Measurements from ENCODE around the gene IFT57. TPM values are rescaled to one million over a fixed set of nuclear protein-coding genes. Genes with fewer than 3 reads are reported as not detected.

Gene IFT57
- total and polyA plus RNA-seq, 7 experiments from 2014 or later, result 18.0 to 48.1 (median 27.4) TPM

DNA sequence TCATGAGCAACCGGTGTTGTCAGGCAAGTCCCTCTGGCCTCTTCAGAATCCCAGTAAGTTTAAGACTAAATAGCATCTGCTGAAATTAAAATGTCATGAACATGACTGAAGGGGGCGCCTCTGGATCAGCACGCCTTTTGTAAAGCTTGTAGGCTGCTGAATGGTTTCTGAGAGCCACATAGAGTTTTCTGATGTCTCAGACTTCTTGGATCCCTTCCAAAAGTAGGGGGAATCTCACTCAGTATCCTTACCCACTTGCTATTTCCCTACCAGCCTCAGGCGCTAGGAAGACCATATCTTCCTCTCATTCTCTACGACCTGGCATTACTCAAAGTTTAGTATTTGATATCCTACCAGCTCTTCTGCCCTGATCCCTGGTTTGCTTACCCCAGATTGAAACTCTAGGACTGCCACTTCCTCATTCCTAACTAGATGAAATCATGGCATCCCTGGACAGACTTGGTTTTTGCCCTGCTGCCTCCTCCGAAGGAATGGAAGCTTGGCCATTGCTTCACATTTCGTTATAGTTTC, 68.7 kb downstream of the IFT57 start:
- POLR2A ChIA-PET, result interaction anchor here (0.8 to 1.0 kb wide), 2 partner anchors 14 to 28 kb away, joined by 3 read pairs; no protein-coding TSS in a partner anchor

DNA sequence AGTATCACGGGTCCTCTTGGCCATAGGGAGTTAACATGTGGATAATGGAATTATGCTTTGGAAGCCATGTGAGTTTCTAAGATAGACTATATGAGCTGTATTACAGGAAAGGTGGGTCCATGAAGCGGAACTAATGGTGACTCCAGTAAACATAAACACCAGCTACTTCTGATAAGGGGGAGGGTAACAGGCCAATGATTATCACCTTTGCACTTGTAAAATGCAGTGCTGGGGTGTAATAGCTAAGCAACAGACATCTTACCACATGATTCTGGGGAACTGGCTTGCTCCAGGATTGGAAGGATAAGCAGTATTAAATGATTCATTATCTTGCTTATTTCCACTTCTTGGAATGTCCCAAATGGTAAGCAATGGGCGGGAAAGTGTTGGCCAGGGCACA, 70.0 kb downstream of the IFT57 start:
- Mint-ChIP-seq H3K9me3 (no peaks in the 10 kb centered on the region), H3K4me3 (no peak overlapping the region), H3K4me1 (peaks cover 3 to 19% (median 14%) of the 10 kb centered on the region in 7 donors), H3K27me3 (no peaks in the 10 kb centered on the region), H3K36me3 (peaks cover 0 to under 1% (median 0%) of the 10 kb centered on the region in 5 donors), H3K27ac (no peak overlapping the region)
- H3K27ac ChIP-seq (ENCODE audit: low read depth, low read length), result no peak overlapping the region
- no peak overlapping the region for H3K4me3 ChIP-seq (ENCODE audit: low read length)
- DNase-seq, result no peak
- H3K4me1 ChIP-seq (ENCODE audit: control insufficient read depth in 2 of 2, insufficient read depth in 2 of 2, low read length in 2 of 2), result peaks cover 0 to 4% of the 10 kb centered on the region in 2 donors
- H3K27me3 ChIP-seq (ENCODE audit: control insufficient read depth in 2 of 2, insufficient read depth in 2 of 2, low read length in 2 of 2), result no peaks in the 10 kb centered on the region
- H3K36me3 ChIP-seq (ENCODE audit: control insufficient read depth in 2 of 3, insufficient read depth in 3 of 3, low read length in 3 of 3), result no peaks in the 10 kb centered on the region
- ChIA-PET CTCF (interaction anchor here (2.0 kb wide), 1 partner anchor 25 kb away, joined by 5 read pairs; no protein-coding TSS in a partner anchor), POLR2A (interaction anchor here (0.5 to 0.9 kb wide), 2 partner anchors 25 to 63 kb away, joined by 3 to 4 read pairs; no protein-coding TSS in a partner anchor)
- ATAC-seq, result no peak
- no peaks in the 10 kb centered on the region for H3K9me3 ChIP-seq (ENCODE audit: control insufficient read depth in 2 of 3, low read length in 3 of 3)
- intact Hi-C loops (cut with micrococcal nuclease), result loop anchor here in 1 of 2 donors (5.0 kb wide), 1 partner anchor 400 kb away; no protein-coding TSS in a partner anchor

More for the DNA sequence above, 68.7 kb downstream of the IFT57 start:
- Mint-ChIP-seq H3K36me3 (no peaks in the 10 kb centered on the region), H3K27me3 (no peaks in the 10 kb centered on the region), H3K27ac (peak overlapping the region in 1 of 9 donors; percentile 25), H3K4me1 (peaks cover 0 to 21% (median 13%) of the 10 kb centered on the region in 7 donors), H3K4me3 (no peak overlapping the region), H3K9me3 (no peaks in the 10 kb centered on the region)
- DNase-seq (peak in 8 of 9 donors; percentile 36 to 64 (median 45)), ATAC-seq (peak; percentile 73)
- Histone ChIP-seq H3K27ac (ENCODE audit: low read depth, low read length) (no peak overlapping the region), H3K27me3 (ENCODE audit: control insufficient read depth in 2 of 2, insufficient read depth in 2 of 2, low read length in 2 of 2) (no peaks in the 10 kb centered on the region), H3K9me3 (ENCODE audit: control insufficient read depth in 2 of 3, low read length in 3 of 3) (no peaks in the 10 kb centered on the region), H3K4me3 (ENCODE audit: low read length) (no peak overlapping the region), H3K4me1 (ENCODE audit: control insufficient read depth in 2 of 2, insufficient read depth in 2 of 2, low read length in 2 of 2) (peaks cover 0 to 4% of the 10 kb centered on the region in 2 donors), H3K36me3 (ENCODE audit: control insufficient read depth in 2 of 3, insufficient read depth in 3 of 3, low read length in 3 of 3) (no peaks in the 10 kb centered on the region)
- CTCF ChIA-PET, result interaction anchor here (0.6 to 1.9 kb wide), 11 partner anchors 9 to 328 kb away, joined by 3 to 10 read pairs (median 3); no protein-coding TSS in a partner anchor
- intact Hi-C loops (cut with micrococcal nuclease), result loop anchor here (1.0 to 5.0 kb wide), 4 partner anchors 169 to 399 kb away; no protein-coding TSS in a partner anchor

DNA sequence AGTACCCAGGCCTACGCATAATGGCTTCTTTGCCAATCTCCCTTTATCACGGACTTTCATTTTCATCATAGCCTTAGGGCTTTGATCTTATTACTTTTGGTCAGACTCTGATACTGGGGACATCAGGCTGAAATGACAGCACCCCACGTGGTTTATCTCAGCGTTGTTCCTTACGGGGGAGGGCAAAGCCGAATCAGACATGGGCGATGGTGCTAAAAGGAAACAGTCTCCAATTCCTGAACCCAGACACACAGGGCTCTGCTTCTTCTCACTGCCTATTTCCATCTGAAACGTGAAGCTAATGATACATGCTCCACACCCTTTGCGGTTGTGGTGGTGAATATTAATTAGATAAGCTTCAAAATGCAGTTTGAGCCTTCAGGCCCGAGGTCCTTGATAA, 72.0 kb downstream of the IFT57 start:
- POLR2A ChIA-PET, result interaction anchor here (1.4 kb wide), 1 partner anchor 24 kb away, joined by 3 read pairs; no protein-coding TSS in a partner anchor

DNA sequence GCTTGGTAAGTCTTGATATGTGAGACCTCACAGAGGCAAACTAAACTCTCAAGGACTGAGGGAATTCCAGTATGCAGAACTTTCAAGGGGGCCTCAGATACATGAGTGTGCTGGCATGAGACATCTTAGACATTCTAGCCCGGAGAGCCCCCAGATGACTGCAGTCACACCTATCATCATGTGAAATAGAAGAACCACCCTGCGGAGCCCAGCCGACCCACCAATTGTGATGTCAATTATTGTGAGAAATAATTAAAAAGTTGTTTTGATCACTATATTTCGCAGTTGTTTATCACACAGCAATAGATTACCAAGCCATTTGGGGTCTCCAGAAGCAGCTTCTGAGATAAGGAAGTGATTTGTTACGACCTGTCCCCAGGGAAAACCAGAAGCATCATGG, 76.1 kb downstream of the IFT57 start:
- H3K4me1 Mint-ChIP-seq, result peaks cover 4 to 17% (median 7%) of the 10 kb centered on the region in 7 donors
- no peaks in the 10 kb centered on the region for H3K27me3 ChIP-seq (ENCODE audit: control insufficient read depth in 2 of 2, insufficient read depth in 2 of 2, low read length in 2 of 2)
- H3K9me3 Mint-ChIP-seq, result peaks cover 0 to 10% (median 2%) of the 10 kb centered on the region in 11 donors
- H3K9me3 ChIP-seq (ENCODE audit: control insufficient read depth in 2 of 3, low read length in 3 of 3), result peaks cover 0 to 5% (median 5%) of the 10 kb centered on the region in 3 experiments
- no peak for ATAC-seq
- POLR2A ChIA-PET, result no interaction called here
- H3K36me3 Mint-ChIP-seq, result peaks cover 0 to 42% (median 12%) of the 10 kb centered on the region in 5 donors
- H3K4me1 ChIP-seq (ENCODE audit: control insufficient read depth in 2 of 2, insufficient read depth in 2 of 2, low read length in 2 of 2), result no peaks in the 10 kb centered on the region
- no peak for DNase-seq
- H3K4me3 Mint-ChIP-seq, result no peak overlapping the region
- no peak overlapping the region for H3K4me3 ChIP-seq (ENCODE audit: low read length)
- intact Hi-C loops (cut with micrococcal nuclease), result no loop called here
- no peak overlapping the region for H3K27ac Mint-ChIP-seq
- CTCF ChIA-PET, result no interaction called here
- no peak overlapping the region for H3K27ac ChIP-seq (ENCODE audit: low read depth, low read length)
- H3K36me3 ChIP-seq (ENCODE audit: control insufficient read depth in 2 of 3, insufficient read depth in 3 of 3, low read length in 3 of 3), result no peaks in the 10 kb centered on the region
- no peaks in the 10 kb centered on the region for H3K27me3 Mint-ChIP-seq

More for the DNA sequence above, 72.0 kb downstream of the IFT57 start:
- peaks cover 0 to 20% (median 12%) of the 10 kb centered on the region in 5 donors for H3K36me3 Mint-ChIP-seq
- H3K27ac Mint-ChIP-seq, result no peak overlapping the region
- DNase-seq (no peak), ATAC-seq (no peak)
- Histone ChIP-seq H3K9me3 (ENCODE audit: control insufficient read depth in 2 of 3, low read length in 3 of 3) (peaks cover 0 to 5% (median 5%) of the 10 kb centered on the region in 3 experiments), H3K4me1 (ENCODE audit: control insufficient read depth in 2 of 2, insufficient read depth in 2 of 2, low read length in 2 of 2) (peaks cover 0 to 4% of the 10 kb centered on the region in 2 donors), H3K27ac (ENCODE audit: low read depth, low read length) (no peak overlapping the region), H3K4me3 (ENCODE audit: low read length) (no peak overlapping the region), H3K27me3 (ENCODE audit: control insufficient read depth in 2 of 2, insufficient read depth in 2 of 2, low read length in 2 of 2) (no peaks in the 10 kb centered on the region), H3K36me3 (ENCODE audit: control insufficient read depth in 2 of 3, insufficient read depth in 3 of 3, low read length in 3 of 3) (no peaks in the 10 kb centered on the region)
- intact Hi-C loops (cut with micrococcal nuclease), result loop anchor here in 1 of 2 donors (5.0 kb wide), 1 partner anchor 402 kb away; no protein-coding TSS in a partner anchor
- no peaks in the 10 kb centered on the region for H3K27me3 Mint-ChIP-seq
- CTCF ChIA-PET, result no interaction called here
- H3K4me1 Mint-ChIP-seq, result peaks cover 4 to 18% (median 12%) of the 10 kb centered on the region in 7 donors
- no peak overlapping the region for H3K4me3 Mint-ChIP-seq
- H3K9me3 Mint-ChIP-seq, result peaks cover 0 to 10% (median 2%) of the 10 kb centered on the region in 11 donors

DNA sequence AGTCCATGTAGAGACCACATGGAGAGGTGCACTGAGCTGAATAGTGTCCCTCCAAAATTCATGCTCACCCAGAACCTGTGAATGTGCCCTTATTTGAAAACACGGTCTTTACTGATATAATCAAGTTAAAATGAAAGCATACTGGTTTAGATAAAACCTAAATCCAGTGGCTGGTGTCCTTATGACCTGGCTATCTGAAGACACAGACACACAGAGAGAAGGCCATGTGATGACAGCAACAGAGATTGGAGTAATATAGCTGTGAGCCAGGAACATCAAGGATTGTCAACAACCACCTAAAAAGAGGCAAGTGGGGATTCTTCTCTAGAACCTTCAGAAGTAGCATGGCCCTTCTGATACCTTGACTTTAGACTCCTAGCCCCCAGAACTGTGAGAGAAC, 76.6 kb downstream of the IFT57 start:
- peaks cover 0 to 5% (median 5%) of the 10 kb centered on the region in 3 experiments for H3K9me3 ChIP-seq (ENCODE audit: control insufficient read depth in 2 of 3, low read length in 3 of 3)
- POLR2A ChIA-PET, result interaction anchor here (0.7 to 0.9 kb wide), 2 partner anchors 18 to 52 kb away, joined by 3 read pairs; no protein-coding TSS in a partner anchor
- H3K4me1 Mint-ChIP-seq, result peaks cover 4 to 19% (median 10%) of the 10 kb centered on the region in 7 donors
- DNase-seq, result no peak
- H3K4me1 ChIP-seq (ENCODE audit: control insufficient read depth in 2 of 2, insufficient read depth in 2 of 2, low read length in 2 of 2), result no peaks in the 10 kb centered on the region
- no peaks in the 10 kb centered on the region for H3K27me3 ChIP-seq (ENCODE audit: control insufficient read depth in 2 of 2, insufficient read depth in 2 of 2, low read length in 2 of 2)
- H3K4me3 ChIP-seq (ENCODE audit: low read length), result no peak overlapping the region
- no peak overlapping the region for H3K4me3 Mint-ChIP-seq
- no peaks in the 10 kb centered on the region for H3K36me3 ChIP-seq (ENCODE audit: control insufficient read depth in 2 of 3, insufficient read depth in 3 of 3, low read length in 3 of 3)
- H3K27me3 Mint-ChIP-seq, result no peaks in the 10 kb centered on the region
- H3K36me3 Mint-ChIP-seq, result peaks cover 0 to 47% (median 15%) of the 10 kb centered on the region in 5 donors
- H3K9me3 Mint-ChIP-seq, result peaks cover 0 to 10% (median 2%) of the 10 kb centered on the region in 11 donors
- no peak overlapping the region for H3K27ac Mint-ChIP-seq
- no peak for ATAC-seq
- intact Hi-C loops (cut with micrococcal nuclease), result no loop called here
- H3K27ac ChIP-seq (ENCODE audit: low read depth, low read length), result no peak overlapping the region
- CTCF ChIA-PET, result no interaction called here

DNA sequence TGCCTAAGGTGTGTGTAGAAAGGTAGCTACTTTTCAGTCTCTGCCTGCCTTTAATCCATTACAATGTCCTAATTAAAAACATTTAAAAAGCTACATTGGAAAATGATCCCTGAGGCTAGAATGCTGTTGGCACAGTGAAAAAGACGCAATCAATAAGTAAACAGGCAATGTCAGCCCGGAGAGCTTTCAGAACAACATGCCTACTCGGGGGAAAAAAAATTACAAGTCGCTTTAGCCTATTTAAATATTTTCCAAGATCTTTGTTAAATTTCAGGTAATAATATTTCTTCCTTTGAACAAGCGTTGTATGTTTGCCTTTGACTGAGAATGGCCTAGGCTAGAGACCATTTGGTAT, 84.8 kb downstream of the IFT57 start:
- Mint-ChIP-seq H3K27me3 (no peaks in the 10 kb centered on the region), H3K9me3 (peaks cover 0 to 4% (median 0%) of the 10 kb centered on the region in 11 donors), H3K4me1 (peaks cover 24 to 70% (median 55%) of the 10 kb centered on the region in 7 donors), H3K27ac (peak overlapping the region in 2 of 9 donors; percentile 74 to 82), H3K4me3 (no peak overlapping the region), H3K36me3 (peaks cover 6 to 79% (median 36%) of the 10 kb centered on the region in 5 donors)
- DNase-seq, result no peak
- Histone ChIP-seq H3K4me3 (ENCODE audit: low read length) (no peak overlapping the region), H3K27me3 (ENCODE audit: control insufficient read depth in 2 of 2, insufficient read depth in 2 of 2, low read length in 2 of 2) (no peaks in the 10 kb centered on the region), H3K4me1 (ENCODE audit: control insufficient read depth in 2 of 2, insufficient read depth in 2 of 2, low read length in 2 of 2) (peaks cover 15 to 23% of the 10 kb centered on the region in 2 donors), H3K36me3 (ENCODE audit: control insufficient read depth in 2 of 3, insufficient read depth in 3 of 3, low read length in 3 of 3) (peaks cover 0 to 16% (median 0%) of the 10 kb centered on the region in 3 experiments), H3K9me3 (ENCODE audit: control insufficient read depth in 2 of 3, low read length in 3 of 3) (no peaks in the 10 kb centered on the region), H3K27ac (ENCODE audit: low read depth, low read length) (no peak overlapping the region)
- no peak for ATAC-seq
- ChIA-PET CTCF (interaction anchor here (0.7 to 1.0 kb wide), 2 partner anchors 12 to 36 kb away, joined by 3 to 4 read pairs; no protein-coding TSS in a partner anchor), POLR2A (interaction anchor here (2.1 kb wide), 1 partner anchor 10 kb away, joined by 8 read pairs; no protein-coding TSS in a partner anchor)
- intact Hi-C loops (cut with micrococcal nuclease), result no loop called here

Measured in naive thymus-derived CD4-positive, alpha-beta T cell (primary cell).